GM18868 (cell line): ENCODE data around the gene CELF1.

ENCODE experiments used
- ATAC-seq: cut with Tn5 transposase; IDR thresholded peaks from one replicate; pipeline ENCODE4 v1.9.1; 2021; ENCODE audit warnings: mild to moderate bottlenecking, moderate library complexity; ENCODE audit not compliant: unreplicated experiment

Gene CELF1

GRCh38 chr11:47451990-47452389 is 100.9 kb downstream of the CELF1 start:
- ATAC-seq, result no peak

GRCh38 chr11:47451436-47451835 is 101.5 kb downstream of the CELF1 start:
- no peak for ATAC-seq

- ATAC-seq, result no peak
Observed at GRCh38 chr11:47449541-47449940, 103.4 kb downstream of the CELF1 start.

GRCh38 chr11:47448566-47449427 is 104.1 kb downstream of the CELF1 start, which contains the start of gene RAPSN:
RAPSN (minus strand) TSS chr11:47449136; CDS start chr11:47448964, 172 bp downstream.
- no peak for ATAC-seq

- ATAC-seq, result no peak
Observed at GRCh38 chr11:47447906-47448305, 105.0 kb downstream of the CELF1 start.

GRCh38 chr11:47446833-47447232 is 106.1 kb downstream of the CELF1 start:
- ATAC-seq, result no peak

- no peak for ATAC-seq
Observed at GRCh38 chr11:47445840-47446239, 107.1 kb downstream of the CELF1 start.

GRCh38 chr11:47443817-47444216 is 109.1 kb downstream of the CELF1 start:
- no peak for ATAC-seq

- ATAC-seq, result no peak
Observed at GRCh38 chr11:47443028-47443700, 109.8 kb downstream of the CELF1 start.

- ATAC-seq, result no peak
Observed at GRCh38 chr11:47442514-47442913, 110.4 kb downstream of the CELF1 start.

- ATAC-seq, result no peak
Observed at GRCh38 chr11:47441421-47441820, 111.5 kb downstream of the CELF1 start.

- no peak for ATAC-seq
Observed at GRCh38 chr11:47440054-47440476, 112.9 kb downstream of the CELF1 start.

GRCh38 chr11:47438721-47439120 is 114.2 kb downstream of the CELF1 start:
- ATAC-seq, result no peak

GRCh38 chr11:47437746-47438418 is 115.0 kb downstream of the CELF1 start:
- ATAC-seq, result no peak

GRCh38 chr11:47437218-47437745 is 115.7 kb downstream of the CELF1 start:
- no peak for ATAC-seq

- ATAC-seq, result no peak
Observed at GRCh38 chr11:47436726-47437125, 116.2 kb downstream of the CELF1 start.

- no peak for ATAC-seq
Observed at GRCh38 chr11:47435687-47436086, 117.2 kb downstream of the CELF1 start.

- ATAC-seq, result no peak
Observed at GRCh38 chr11:47434011-47434786, 118.7 kb downstream of the CELF1 start.

- ATAC-seq, result no peak
Observed at GRCh38 chr11:47433157-47433556, 119.8 kb downstream of the CELF1 start.

GRCh38 chr11:47431356-47432083 is 121.4 kb downstream of the CELF1 start:
- ATAC-seq, result no peak
